DMS114 treated with DMSO at 0.1 percent for 48 hours (cell line): Measurements from ENCODE around the gene ACOT13.
"Not testable (repeated sequence)": the region's sequence is repeated elsewhere in the genome, so short reads cannot be mapped to it uniquely, and the experiment has no call there.

Experiments used
- DNase-seq: peaks from one replicate; lab custom pipeline; 2025; ENCODE audit not compliant: unreplicated experiment; lab: John Stamatoyannopoulos, UW

ACOT13 gene

DNA sequence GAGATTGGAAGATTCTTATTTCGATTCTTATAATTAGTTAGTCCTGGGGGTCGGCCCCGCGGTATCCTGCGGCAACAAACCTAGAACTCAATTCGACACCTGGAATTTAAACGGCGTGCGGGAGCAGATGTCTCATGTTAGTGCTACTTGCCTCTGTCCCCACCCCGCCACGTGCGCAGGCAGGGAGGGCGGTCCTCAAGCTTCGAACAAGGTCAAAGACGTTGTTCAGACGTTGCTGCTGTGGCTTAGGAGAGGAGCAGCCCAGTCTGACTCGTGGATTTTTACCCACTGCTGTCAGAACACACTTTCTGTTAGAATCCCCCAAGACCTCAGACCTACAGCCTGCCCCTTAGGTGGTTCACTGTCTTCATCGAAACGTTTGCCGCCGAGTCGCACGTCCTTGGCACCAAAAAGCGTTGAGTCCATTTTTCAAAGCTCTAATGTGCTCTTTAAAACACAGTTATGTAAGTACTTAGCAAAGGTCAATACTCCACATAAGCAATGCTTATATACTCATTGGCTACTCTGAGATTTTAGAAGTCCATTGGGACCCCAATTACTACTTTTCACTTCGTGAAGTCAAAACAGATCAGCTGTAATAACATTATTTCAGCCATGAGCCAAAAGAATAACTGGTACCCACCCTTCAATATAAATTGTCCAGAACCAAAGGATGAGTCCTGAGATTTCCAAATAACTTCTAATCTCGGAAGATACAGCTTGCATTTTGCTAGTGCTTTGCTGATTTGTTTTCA lies 54.8 kb downstream of the ACOT13 start:
- no peak for DNase-seq

DNA sequence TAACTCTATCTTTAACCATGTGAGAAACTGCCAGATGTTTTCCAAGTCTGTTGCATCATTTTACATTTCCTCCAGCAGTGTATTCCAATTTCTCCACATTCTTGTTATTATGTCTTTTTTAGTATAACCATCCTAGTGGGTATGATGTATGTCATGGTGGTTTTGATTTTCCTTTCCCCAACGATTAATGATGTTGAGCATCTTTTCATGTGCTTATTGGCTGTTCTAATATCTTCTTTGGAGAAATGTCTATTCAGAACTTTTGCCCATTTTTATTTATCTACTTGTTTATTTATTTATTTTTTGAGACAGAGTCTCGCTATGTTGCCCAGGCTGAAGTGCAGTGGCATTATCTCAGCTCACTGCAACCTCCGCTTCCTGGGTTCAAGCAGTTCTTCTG lies 56.4 kb downstream of the ACOT13 start:
- DNase-seq: no peak

DNA sequence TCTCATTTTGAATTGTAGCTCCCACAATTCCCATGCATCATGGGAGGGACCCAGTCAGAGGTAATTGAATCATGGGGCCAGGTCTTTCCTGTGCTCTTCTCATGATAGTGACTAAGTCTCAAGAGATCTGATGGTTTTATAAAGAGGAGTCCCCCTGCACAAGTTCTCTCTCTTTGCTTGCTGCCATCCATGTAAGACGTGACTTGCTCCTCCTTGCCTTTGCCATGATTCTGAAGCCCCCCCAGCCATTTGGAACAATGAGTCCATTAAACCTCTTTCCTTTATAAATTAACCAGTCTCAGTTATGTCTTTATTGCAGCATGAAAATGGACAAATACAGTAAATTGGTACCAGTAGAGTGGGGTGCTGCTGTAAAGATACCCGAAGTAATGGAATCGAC lies 63.8 kb downstream of the ACOT13 start:
- not testable (repeated sequence) for DNase-seq

- DNase-seq: not testable (repeated sequence)
Measured at GRCh38 chr6:24731456-24732134, 64.7 kb downstream of the ACOT13 start.

- DNase-seq: no peak
Measured at GRCh38 chr6:24734166-24734565, 67.3 kb downstream of the ACOT13 start.

DNA sequence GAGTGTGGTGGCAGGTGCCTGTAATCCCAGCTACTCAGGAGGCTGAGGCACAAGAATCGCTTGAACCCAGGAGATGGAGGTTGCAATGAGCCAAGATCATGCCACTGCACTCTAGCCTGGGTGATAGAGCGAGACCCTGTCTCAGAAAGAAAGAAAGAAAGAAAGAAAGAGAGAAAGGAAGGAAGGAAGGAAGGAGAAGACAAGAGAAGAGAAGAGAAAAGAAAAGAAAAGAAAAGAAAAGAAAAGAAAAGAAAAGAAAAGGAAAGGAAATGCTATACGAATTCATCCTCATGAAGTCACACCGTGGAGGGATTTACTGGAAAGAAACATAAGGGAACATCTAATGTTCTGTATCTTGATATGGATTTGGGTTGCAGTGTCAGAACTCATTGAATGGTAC lies 67.8 kb downstream of the ACOT13 start:
- not testable (repeated sequence) for DNase-seq

DNA sequence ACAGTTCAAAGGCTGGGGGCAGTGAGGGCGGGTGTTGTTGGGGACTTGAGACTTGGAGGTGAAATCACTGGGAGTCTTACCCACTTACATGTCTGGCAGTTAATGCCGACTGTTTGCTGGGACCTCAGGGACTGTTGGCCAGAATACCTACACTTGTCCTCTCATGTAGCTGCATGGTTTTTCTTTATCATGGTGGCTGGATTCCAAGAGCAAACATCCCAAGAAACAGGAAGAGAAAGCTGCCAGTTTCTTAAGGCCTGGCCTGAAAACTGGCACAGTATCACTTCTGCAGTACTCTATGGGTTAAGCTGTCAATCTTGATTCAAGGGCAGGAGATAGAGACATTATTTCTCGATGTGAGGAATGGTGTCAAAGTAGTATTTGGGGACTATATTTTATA lies 71.9 kb downstream of the ACOT13 start:
- DNase-seq: no peak

DNA sequence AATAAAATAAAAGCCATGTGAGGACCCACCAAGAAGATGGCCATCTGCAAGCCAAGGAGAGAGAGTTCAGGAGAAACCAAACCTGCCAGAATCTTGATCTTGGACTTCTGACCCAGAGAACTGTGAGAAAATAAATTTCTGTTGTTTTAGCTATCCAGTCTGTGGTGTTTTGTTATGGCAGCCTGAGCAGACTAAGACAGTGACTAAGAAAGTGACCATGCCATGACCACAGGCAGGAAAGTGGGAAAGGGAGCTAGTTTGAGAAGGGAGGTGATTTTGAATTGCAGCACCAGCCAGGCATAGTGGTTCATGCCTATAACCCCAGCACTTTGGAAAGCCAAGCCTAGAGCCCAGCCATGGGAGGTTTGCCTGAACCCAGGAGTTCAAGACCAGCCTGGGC lies 74.0 kb downstream of the ACOT13 start:
- DNase-seq: no peak

DNA sequence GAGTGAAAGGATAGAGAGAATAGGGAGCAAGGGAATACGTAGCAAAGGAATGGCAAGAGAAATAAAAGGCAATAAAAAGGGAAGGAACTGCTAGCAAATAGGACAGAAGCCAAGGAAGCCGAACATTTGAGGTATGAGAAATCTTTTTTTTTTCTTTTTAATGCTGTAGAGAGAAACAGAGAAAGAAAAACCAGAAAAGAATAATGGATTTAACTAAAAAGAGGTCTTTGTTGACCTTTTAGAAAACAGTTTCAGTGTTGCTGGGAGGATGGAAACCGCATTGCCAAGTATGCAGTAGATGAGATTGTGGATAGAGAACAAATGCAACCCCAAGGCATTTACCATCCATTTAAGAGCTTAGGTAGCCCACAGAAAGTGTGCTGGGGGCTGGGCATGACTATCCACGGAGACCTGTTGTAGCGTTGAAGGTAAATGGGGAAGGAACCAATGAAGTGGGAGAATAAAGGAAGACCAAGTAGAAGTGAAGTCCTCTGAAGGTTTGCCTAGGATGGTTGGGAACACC lies 75.4 kb downstream of the ACOT13 start:
- DNase-seq: no peak

GRCh38 chr6:24743265-24743943 lies 76.5 kb downstream of the ACOT13 start:
- no peak for DNase-seq

DNA sequence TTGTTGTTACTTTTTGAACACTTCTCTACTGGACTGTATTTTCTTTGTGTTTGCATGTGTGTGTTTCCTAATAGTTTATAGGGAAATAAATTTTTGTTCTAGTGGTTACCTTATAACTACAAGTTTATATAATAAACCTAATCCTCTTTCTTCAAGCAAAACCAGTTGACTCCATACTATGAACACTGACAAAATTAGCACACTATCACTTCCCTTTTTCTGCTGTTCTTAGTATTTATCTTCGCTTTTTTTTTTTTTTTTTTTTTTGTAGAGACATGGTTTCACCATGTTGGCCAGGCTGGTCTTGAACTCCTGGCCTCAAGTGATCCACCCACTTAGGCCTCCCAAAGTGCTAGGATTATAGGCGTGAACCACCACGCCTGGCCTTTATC lies 77.1 kb downstream of the ACOT13 start:
- no peak for DNase-seq

DNA sequence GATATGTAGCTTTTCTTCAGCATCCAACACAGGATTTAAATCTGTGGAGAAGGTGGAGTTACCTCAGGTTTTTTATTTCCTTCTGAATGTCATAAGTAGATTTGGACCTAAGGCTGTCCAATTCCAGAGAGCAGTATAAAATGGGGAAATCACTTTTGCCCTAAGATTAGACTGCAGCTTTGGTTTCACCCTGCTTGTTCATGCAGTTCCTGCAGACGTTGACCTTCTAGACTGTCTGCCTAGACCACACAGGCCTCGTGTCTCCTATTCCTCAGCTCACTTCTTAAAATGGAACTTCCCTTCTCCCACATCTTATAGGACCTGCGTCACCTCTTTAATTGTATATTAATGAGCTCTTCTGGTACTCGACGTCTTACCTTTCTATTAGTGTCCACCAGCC lies 78.0 kb downstream of the ACOT13 start:
- no peak for DNase-seq

GRCh38 chr6:24749297-24749696 lies 82.4 kb downstream of the ACOT13 start:
- no peak for DNase-seq

DNA sequence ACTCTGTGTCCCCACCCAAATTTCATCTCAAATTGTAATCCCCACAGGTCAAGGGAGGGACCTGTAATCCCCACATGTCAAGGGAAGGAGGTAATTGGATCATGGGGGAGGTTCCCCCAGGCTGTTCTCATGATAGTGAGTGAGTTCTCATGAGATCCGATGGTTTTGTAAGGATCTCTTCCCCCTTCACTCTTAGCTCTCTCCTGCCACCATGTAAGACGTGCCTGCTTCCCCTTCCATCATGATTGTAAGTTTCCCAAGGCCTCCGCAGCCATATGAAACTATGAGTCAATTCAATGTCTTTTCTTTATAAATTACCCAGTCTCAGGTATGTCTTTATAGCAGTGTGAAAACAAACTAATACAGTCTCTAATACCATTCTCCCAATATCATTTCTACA lies 84.0 kb downstream of the ACOT13 start:
- DNase-seq: not testable (repeated sequence)

GRCh38 chr6:24752503-24752902 lies 85.6 kb downstream of the ACOT13 start:
- DNase-seq: no peak

DNA sequence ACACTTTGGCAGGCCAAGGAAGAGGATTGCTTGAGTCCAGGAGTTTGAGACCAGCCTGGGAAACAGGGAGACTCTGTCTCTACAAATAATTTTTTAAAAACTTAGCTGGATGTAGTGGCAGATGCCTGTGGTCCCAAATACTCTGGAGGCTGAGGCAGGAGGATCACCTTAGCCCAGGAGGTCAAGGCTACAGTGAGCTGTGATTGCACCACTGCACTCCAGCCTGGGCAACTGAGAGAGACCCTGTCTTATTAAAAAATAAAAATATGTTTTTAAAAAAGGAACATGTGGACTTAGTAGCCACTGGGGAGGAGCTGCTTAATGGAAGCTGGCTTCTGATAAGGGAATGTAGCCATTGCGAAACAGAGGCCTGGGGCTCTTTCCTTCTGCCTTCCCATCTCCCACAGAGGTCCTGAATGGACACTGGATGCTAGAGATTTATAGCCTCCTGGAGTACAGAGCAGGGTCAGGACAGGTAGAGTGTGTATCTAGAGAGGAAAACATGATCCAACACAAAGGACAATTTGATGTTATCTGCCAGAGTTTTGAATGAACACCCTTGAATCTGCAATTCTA lies 86.1 kb downstream of the ACOT13 start:
- no peak for DNase-seq

- no peak for DNase-seq
Measured at GRCh38 chr6:24753545-24753944, 86.7 kb downstream of the ACOT13 start.

GRCh38 chr6:24754378-24754777 lies 87.5 kb downstream of the ACOT13 start:
- DNase-seq: not testable (repeated sequence)
